ENCODE measurements around the gene DIP2C.

The DIP2C gene

DNA sequence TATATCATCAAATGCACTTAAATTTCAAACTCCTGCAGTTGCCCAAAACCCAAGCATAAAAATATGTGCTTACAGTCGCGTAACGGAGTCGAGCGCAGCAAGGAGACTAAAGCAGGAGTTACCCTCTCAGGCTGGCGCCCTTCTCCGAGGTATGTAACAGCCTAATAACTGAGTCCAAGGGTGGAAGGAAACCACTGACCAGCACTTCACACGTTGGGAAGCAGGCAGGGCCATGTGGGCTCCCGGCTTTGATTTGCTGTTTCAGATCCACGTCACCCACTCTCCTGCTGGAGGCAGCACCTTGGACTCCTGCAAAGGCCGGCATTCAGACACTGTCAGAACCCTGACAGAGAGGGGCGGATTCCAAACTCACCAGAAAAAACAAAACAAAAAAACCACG is 123.8 kb downstream of the DIP2C start:
- DNase-seq: no peak

DNA sequence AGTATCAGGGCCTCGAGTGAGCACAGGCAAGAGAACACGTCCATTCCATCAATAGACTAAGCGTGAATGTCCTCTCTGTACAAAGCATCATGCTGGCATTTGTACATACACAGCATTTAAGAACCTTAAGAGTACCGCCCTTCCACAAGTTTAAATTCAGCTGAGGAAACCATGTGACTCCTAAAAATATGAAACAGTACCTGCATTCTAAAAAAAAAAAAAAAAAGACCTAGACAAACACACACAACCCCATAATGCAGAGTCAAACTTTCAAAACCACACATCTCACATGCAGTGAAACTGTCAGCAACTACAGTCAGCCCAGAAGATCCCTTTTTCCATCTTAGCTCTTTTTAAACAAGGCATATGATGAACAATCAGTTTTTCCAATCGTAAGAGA is 124.3 kb downstream of the DIP2C start:
- no peak for DNase-seq

DNA sequence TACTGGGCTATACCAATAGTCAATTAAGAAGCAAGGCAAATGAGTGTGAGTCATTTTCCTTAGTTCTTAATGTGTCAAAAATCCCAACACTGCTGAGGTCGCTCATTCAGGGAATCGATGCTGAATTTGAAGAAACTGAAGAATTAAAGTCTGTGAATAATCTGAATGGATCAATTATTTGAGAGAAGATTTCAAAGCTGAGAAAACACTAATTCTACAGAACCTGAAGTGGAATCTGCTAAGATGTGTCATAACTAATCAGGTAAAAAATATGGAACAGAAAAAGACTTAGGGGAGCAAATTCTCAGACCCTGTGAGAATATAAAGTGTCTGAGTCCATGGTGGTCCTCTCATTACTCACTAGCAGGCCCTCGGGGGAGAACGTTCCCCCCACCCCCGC is 125.6 kb downstream of the DIP2C start:
- DNase-seq: no peak

DNA sequence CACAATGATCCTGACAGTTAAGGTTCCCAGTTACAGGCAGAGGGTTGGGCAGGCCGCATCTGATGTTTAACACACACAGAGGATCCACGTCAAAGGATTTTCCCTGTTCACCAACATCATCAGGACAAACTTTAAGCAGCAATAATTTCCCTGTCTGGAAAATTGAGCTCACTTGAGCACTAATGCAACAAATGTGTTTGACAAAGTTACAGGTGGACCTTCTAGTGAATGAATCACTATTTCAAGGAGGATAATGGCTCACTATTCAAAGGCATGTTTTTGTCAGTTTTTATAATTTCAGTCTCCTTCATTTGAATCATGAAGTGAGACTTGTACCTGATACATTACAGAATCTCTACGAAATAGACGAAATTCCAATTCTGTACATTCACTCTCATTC is 127.3 kb downstream of the DIP2C start:
- no peak for DNase-seq

DNA sequence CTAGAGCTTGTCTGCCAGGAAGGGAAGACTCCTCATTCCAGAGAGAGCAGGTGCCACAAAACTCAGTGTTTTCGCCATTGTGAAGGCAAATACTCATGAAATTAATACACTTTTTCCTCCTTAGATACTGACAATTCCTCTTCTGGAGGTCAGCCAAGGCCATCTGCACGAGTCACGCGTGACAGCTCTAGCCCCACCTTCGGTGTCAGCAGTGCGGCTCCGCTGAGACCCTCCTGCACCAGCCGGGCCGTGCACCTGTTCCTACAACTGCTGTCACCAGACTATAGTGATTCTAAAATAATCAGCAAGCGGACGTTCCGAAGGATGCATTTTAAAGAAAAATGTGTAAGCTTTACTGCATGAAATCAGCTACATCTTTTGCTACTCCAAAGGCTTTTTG is 127.7 kb downstream of the DIP2C start:
- DNase-seq: no peak

DNA sequence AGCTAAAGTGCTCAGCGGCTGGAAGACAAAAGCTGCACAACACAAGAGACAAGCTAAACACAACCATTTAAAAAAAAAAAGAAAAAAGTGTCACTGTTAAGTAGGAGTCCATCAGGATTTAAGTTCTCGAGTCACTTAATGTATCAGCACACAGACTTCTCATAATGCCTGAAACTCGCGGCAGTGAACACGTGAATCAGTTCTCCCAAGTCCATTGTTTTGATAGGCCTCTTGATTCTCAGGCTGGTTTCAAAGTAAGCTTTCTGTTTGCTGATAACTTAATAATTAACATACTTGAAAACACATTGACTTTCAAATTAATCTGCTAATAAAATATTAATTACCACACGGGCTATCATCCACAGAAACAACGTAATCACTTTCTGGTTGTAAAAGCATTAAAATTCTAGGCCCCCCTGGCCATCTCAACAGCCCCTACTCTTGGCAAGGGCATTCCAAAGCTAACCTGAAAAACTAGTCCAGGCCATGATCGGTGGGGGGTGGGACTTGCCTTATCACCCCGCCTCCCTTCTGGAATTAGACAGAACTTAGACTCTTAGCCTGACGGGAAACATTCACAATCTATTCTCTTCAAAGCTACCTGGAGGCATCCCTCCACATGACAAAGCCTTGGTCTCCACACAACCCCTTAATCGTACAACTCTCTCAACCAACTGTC is 129.0 kb downstream of the DIP2C start:
- no peak for DNase-seq

DNA sequence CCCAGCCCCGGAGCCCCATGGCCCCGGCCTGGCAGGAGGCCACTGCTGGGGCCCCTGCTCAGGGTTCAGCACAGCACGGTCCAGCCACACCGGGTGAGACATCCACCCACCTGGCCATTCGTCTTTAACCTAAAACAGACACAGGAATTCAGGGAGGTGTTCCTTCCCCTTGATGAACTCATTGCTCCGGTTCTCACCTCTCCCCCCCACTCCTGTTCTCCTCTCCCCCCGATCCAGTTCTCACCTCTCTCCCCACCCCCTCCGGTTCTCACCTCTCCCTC is 129.8 kb downstream of the DIP2C start:
- DNase-seq: no peak

DNA sequence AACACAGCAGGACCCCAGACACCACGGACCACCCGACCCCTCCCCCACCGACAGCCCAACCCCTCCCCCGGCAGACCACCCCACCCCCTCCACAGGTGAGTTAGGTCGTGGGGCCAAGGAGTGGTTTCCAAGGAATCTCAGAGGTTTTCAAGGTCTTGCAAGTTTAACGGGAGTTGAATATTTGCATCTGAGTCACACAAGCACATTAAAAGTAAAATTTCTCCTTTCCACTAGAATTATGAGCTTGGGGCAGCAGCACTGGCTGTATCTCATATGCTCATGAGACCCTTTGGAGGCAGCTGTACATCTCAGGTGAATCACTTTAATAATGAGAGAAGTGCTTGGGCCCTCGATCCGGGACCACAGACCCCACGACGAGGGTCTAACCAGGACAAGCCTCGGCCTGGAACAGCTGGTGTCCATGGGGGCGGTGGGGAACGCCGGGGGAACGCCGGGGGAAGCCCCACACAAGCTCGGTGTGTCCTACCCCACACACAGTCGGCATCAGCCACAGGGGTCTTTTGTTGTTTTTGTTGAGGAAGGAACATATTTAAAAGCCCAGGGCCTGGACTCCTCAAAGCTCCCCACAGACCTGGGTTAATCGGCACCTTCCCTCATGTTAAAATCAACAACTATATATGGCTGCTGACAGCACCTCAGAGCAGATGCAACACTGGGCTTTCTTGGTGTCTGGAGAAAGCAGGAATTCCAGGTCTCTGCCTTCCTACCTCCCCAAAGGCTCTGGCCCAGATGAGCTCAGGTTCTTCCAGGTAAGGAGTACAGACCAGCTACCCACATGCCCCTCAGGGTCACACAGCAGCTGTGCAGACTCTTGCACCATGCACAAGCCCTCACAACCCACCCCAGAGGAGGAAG is 130.3 kb downstream of the DIP2C start:
- no peak for DNase-seq

DNA sequence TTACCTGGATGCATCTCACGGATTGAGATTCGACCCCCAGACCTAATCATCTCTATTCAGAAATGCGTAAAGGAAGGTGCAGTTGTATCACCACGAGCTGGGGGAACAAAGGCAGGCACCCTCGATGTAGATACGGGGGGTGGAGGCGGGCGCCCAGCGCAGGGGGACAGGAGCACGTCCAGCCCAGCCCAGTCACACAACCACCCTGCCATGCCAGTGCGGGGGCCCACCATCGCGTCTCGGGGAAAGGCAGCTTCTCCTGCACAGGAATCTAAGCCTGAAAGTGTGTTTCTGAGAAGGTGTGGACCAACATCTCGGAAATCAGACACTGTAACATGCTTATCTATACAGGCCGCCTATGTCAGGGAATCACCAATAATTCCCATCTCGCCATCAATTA is 131.1 kb downstream of the DIP2C start:
- no peak for DNase-seq

DNA sequence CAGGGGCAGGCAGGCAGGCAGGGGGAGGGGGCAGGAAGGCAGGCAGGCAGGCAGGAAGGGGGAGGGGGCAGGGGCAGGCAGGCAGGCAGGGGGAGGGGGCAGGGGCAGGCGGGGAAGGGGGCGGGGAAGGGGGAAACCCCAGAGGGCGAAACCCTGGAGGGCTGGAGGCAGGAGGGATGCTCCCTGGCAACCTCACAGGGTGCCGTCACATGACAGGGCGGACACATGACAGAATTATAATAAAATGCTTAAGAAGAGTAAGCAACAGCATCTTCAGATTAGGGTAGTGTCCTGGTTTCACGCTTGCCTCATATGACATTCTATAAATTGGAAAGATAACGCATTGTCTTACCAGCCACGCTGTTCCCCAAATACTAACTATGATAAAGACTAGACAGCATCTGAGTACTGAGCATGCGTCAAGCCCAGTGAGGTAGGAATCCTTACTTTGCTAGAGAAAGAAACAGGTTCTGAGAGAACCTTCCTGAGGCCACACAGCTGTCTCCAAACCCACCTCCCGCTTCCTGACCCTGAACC is 131.6 kb downstream of the DIP2C start:
- peak; percentile 66 for DNase-seq

DNA sequence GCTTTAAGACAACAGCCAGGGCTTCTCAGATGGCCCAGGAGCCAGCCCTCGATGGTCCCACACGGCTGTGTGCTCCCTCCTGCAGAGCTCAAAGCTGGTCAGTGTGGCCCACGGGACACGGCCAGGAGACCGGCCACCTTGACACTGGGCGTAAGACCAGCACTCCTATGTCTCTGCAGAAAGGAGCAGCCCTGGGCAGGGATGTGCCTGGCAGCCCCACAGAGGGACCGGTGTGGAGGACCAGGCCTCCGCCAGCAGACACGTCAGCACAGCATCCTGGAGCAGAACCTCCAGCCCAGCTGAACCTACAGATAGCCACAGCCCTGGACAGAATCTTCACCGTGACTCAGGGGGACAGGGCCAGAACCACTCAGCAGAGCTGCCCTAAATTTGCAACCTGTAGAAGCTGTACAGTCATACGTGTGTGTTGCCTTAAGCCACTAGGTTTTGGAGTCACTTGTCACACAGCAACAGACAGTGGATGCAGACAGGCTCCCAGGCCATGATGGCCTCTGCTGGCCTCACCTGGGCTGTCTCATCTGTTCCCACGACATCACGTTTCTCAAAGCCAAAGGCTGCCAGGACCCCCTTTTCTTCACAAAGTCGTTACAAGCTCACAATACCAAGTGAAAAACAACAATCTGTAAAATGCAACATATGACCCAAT is 132.4 kb downstream of the DIP2C start:
- no peak for DNase-seq

DNA sequence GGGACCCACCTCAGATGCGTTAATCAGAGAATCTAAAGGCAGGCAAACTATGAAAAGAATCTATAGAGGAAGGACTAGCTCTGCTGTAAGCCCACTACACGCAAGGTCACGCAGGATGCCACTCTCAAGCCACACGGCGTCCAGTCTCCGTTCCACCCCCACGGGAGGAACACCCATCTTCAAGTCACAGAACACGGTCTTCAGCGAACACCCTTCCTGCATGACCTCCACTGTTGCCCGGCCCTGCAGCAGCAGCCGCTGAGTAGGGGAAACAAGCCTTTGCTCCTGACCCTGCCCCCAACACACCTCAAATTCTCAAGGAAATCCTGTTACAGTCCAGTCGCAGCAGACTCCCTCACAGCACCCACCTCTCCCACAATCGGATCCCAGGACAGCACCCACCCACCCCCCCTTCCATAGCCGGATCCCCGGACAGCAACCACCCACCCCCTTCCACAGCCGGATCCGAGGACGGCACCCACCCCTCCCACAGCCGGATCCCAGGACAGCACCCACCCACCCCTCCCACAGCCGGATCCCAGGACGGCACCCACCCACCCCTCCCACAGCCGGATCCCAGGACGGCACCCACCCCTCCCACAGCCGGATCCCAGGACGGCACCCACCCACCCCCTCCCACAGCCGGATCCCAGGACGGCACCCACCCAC is 133.7 kb downstream of the DIP2C start:
- no peak for DNase-seq

DNA sequence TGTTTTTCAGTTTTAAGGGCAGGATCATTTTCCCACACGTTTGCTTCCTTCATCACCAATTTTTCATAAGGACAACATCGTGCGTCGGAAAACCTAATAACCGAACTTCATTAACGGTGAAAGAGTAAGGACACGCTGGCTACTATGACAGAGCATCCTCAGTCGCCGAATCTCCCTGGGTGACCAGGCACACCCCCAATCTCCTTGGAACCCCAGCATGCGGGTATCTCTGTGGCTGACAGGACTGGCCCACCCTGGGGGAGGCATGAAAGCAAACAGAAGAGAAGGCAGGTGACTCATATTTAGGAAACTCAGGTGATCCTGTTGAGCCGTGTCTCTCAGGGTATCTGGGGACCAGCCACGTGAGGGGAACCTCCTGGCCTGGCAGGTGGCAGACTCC is 134.2 kb downstream of the DIP2C start:
- no peak for DNase-seq

DNA sequence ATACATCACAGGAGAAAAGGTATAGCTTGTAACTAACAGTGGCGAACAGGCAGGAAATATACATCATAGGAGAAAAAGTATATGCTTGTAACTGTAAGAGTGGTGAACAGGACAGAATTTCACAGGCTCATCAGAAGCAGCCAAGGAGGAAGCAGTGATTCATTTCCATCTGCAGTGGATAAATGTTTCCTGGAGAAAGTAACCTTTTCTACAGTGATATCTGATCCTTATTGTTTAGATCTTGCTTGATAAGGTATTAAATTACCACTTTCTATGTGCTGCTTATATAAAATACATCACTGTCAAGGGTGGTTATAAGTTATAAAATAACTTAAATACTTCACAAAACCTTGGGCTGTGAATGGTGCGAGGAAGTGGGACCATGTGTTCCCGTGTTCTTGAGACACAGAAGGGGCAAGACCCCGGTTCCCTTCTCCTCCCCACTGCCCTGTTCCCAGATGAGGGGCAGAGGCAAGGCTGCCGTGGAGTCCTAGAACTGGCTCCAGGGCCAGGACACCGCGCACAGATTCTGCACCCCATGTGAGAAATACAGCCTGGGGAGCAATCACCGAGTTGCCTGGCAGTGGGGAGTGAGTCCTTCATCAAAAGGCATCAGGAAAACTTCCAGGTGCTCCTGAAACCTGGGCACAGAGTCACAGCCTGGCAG is 135.2 kb downstream of the DIP2C start:
- peak; percentile 57 for DNase-seq

DNA sequence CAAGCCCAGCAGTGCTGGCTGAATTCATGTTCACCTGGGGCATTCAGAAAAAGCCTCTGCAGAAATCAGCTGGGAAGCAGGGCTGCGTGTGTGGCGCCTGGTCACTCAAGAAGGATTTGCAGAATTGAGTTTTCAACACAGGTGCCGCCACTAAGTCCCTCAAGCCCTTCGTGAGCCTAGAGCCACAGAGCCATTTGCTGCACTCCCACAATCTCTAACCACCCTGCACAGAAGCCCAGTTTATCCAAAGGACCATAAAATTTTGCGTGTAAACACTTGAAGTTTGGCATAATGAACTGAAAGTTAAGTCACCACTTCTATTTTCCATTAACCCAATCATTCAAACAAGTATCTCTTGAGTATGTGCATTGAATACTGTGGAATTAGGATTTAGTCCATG is 136.2 kb downstream of the DIP2C start:
- no peak for DNase-seq

DNA sequence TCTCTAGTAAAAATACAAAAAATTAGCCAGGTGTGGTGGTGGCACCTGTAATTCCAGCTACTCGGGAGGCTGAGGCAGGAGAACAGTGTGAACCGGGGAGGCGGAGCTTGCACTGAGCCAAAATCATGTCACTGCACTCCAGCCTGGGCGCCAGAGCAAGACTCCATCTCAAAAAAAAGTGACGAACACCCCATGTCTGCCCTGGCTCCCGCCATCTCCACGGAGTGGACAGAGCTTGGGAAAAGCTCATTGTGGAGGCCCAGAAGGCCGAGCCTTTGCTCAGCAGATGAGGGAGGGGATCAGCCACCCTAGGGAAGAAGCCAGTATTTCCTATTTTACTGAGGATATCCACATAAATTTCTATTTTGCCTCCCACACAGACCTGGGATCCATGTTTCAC is 136.8 kb downstream of the DIP2C start:
- no peak for DNase-seq

DNA sequence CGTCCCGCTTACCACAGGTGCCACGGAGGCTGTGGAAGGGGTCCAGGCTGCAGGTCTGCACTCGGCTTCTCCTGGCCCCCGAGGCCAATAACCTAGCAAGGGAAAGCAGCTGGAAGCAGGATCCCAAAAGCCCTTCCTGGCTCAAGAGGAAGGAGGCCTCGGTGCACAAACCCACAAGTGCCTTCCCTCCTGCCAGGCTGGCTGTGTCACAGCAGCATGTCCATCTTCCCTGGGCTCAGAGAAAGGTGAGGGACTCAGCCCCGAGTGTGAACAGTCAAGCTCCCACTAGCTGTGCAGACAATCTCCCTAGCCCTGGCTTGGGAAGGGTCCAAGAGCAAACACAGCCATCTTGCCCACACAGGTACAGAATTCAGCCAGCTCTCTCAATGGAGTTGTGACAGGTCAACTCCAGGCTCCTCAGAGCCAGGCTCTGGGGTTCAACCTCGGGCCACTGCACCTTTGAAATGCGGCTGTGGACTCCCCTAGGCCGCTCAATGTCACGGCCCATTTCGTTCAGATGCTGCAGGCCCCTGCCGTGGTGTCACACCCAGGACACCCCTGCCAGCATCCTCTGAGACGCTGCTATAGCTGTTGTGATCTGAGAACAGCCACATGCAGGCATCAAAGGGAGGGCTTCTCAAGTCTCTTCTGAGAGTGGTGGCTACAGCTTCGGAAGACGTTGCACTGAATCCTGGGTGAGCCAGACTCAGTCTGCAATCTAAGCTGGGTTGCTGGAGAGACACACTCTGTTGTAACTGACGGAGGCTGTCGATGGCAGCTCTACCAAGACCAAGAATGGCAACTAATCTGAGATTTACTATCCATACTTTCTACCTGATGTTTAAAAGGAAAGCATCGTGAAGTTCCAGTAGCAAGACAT is 137.9 kb downstream of the DIP2C start:
- DNase-seq: no peak

DNA sequence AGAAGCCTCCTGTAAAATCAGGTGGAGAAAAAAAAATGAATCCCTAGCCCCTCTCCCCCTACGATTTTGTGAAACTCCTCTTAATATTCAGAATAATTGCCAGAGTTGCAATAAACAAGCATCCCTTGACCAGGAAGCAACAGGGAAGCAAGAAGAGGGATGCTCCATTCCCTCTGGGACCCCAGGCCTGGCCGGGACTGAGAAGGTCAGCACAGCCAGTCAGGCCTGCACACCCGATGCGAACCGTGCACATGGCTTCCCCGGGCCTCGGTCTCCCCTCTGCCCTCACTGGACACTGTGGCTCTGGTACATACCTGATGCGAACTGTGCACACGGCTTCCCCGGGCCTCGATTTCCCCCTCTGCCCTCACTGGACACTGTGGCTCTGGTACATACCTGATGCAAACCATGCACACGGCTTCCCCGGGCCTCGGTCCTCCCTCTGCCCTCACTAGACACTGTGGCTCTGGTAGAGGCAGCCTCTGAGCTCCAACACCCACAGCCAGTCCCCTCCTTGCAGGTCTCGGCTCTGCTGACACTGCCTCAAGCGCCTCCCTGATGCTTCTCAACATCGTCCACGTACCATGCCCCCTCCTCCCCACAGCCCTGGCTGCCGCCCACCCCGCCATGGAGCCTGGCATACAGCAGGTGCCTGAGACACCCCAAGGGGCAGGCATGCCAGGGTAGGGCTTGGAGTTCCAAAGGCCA is 138.6 kb downstream of the DIP2C start:
- DNase-seq: no peak

DNA sequence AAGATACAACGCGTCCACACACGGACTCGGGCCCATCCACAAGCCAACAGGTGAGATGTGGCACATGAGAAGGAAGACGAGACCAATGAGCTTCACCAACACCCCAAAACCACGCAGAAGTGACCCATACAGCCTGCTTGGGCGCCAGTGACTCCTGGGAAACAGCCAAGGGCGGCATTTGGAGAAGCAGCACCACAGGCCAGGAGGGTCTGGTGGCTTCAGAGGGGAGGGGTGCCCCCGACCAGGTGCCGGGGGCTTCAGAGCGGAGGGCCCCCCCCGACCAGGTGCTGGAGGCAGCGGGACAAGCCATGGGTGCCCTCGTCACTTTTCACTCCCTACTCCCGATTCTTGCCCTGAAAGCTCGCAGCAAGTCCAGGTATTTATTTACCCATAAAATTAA is 140.1 kb downstream of the DIP2C start:
- DNase-seq: no peak

DNA sequence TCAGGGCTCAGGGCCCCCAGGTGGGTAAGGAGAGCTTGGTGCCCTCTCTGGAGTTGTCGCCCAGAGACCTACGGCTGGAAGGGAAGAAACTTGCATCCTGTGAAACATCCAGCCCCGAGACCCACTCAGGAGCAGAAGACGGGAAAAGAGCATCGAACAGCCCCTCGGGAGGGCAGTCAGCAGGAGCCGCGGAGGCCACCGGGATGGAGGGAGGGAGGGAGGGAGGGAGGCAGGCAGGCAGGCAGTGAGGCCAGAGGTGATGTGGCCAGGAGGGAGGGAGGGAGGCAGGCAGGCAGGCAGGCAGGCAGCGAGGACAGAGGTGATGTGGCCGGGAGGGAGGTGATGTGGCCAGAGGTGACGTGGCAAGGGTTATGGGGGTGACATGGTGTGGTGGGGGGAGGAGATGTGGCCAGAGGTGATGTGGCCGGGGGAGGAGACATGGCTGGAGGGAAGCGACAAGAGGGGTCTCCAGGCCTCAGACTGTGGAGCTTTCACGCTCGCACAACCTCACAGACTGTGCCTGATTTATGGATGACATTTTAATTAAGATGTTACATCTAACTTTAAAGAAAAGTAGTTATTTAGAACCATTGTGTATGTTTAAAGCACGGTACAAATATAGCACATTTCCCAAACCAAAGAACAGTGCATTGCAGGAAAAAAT is 141.1 kb downstream of the DIP2C start:
- DNase-seq: no peak
